GM06990 (cell line): ENCODE data around the gene PORCN.

Experiments
- DNase-seq: peaks from one replicate; pipeline ENCODE4 v3.0.0-alpha.2; 2011; ENCODE audit not compliant: insufficient read length; ENCODE audit errors: extremely low read depth
- H3K27me3 ChIP-seq: replicated peaks from 2 replicates; pipeline ENCODE4 v1.6.0; 2011; ENCODE audit warnings: low read length; ENCODE audit not compliant: control insufficient read depth, insufficient read depth
- H3K36me3 ChIP-seq: 2 replicates; pipeline ENCODE4 v1.5.1; 2011; ENCODE audit warnings: low read length; ENCODE audit not compliant: control insufficient read depth, insufficient read depth
- H3K4me3 ChIP-seq: replicated peaks from 2 replicates; pipeline ENCODE4 v1.5.1; 2011; ENCODE audit warnings: low read depth, mild to moderate bottlenecking, control low read depth, low read length
- TF ChIP-seq, protein P1 (sequence below): IDR thresholded peaks from 2 replicates; pipeline ENCODE4 v1.5.1; 2011; ENCODE audit warnings: low read length, control low read depth, mild to moderate bottlenecking, inconsistent platforms; ENCODE audit not compliant: insufficient read depth, poor library complexity, severe bottlenecking

PORCN gene

GRCh38 chrX:48538641-48539344 lies 30.0 kb downstream of the PORCN start:
- Histone ChIP-seq H3K4me3 (no peak overlapping the region), H3K27me3 (no peaks in the 10 kb centered on the region), H3K36me3 (no peaks in the 10 kb centered on the region)
- TF ChIP-seq, protein P1, sequence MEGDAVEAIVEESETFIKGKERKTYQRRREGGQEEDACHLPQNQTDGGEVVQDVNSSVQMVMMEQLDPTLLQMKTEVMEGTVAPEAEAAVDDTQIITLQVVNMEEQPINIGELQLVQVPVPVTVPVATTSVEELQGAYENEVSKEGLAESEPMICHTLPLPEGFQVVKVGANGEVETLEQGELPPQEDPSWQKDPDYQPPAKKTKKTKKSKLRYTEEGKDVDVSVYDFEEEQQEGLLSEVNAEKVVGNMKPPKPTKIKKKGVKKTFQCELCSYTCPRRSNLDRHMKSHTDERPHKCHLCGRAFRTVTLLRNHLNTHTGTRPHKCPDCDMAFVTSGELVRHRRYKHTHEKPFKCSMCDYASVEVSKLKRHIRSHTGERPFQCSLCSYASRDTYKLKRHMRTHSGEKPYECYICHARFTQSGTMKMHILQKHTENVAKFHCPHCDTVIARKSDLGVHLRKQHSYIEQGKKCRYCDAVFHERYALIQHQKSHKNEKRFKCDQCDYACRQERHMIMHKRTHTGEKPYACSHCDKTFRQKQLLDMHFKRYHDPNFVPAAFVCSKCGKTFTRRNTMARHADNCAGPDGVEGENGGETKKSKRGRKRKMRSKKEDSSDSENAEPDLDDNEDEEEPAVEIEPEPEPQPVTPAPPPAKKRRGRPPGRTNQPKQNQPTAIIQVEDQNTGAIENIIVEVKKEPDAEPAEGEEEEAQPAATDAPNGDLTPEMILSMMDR = no peak
- no peak for DNase-seq

- Histone ChIP-seq H3K4me3 (peak within 1 kb of the TSS; percentile 73), H3K27me3 (no peaks in the 10 kb centered on the region), H3K36me3 (no peaks in the 10 kb centered on the region)
- TF ChIP-seq, protein P1 = peak; percentile 25
- peak; percentile 91 for DNase-seq
Measured at GRCh38 chrX:48539345-48540027, 30.7 kb downstream of the PORCN start, which contains the start of gene TBC1D25. TSS of gene TBC1D25 (plus strand) at chrX:48539714. CDS start at chrX:48539798, 84 bp downstream.

GRCh38 chrX:48540028-48540375 lies 31.2 kb downstream of the PORCN start:
- peak overlapping the region; percentile 73 for H3K4me3 ChIP-seq
- H3K27me3 ChIP-seq = no peaks in the 10 kb centered on the region
- TF ChIP-seq, protein P1 = no peak
- DNase-seq = no peak
- H3K36me3 ChIP-seq = peaks cover 2% of the 10 kb centered on the region

DNA sequence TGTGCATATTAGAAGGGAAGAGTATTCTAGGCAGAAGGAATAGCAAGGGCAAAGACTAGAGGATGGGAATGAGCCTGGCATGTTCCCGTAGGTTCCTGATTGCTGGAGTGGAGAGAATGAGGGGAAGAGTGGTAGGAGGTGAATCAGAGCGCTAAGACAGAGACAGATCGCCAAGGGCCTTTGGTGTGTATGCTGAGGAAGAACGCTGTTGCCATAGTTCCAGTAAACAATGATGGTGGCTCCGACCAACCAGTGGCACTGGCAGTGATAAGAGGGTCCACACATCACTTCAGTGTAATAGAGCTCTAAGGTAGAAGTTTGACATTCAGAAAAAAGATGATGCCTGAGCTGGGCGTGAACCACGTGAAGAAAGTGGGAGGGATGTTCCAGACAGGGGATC lies 31.7 kb downstream of the PORCN start:
- DNase-seq = no peak
- TF ChIP-seq, protein P1 = no peak
- no peaks in the 10 kb centered on the region for H3K27me3 ChIP-seq
- peaks cover 2% of the 10 kb centered on the region for H3K36me3 ChIP-seq
- H3K4me3 ChIP-seq = peak overlapping the region; percentile 73

- DNase-seq = peak; percentile 40
- peak overlapping the region; percentile 73 for H3K4me3 ChIP-seq
Measured at GRCh38 chrX:48541140-48541814, 32.5 kb downstream of the PORCN start.

More at GRCh38 chrX:48541140-48541814, 32.5 kb downstream of the PORCN start:
- H3K27me3 ChIP-seq = no peaks in the 10 kb centered on the region
- peaks cover 2% of the 10 kb centered on the region for H3K36me3 ChIP-seq
- TF ChIP-seq, protein P1 = no peak
